Measurements from ENCODE around the gene ZXDA. TPM values are rescaled to one million over a fixed set of nuclear protein-coding genes. Genes with fewer than 3 reads are reported as not detected.

Gene ZXDA
- total and polyA plus RNA-seq, 9 of the 15 experiments (the other 6 are each of a cell fraction or from before 2014, with no cell fraction given): 0.01 to 0.51 (median 0.28) TPM; not detected in 1

DNA sequence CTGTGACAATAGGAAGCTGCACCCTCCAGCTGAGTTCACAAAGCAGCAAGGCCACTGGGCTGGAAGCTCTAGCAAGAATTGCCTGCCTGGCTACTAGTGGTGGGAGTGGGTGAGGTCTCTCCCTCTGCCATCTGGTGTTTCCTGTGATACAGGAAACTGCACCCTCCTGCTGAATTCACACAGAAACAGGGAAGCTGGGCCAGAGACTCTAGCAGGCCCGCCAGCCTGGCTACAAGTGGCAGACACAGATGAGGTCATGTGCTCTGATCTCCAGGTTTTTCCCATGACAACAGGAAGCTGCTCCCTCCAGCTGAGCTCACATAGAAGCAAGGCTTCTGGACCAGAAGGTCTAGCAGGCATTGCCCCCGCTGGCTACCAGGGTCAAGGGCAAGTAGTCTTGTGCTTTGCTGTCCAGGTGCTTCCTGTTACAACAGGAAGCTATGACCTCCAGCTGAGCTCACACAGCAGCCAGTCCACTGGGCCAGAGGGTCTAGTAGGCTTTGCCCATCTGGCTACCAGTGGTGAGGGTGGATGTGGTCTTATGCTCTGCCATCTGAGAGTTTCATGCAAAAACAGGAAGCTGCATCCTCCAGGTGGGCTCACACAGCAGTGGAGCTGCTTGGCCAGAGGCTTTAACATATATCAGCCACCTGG is 41.5 kb upstream of the ZXDA start:
- H3K4me3 ChIP-seq: no peak overlapping the region
- H3K79me2 ChIP-seq (ENCODE audit: control insufficient read depth, insufficient read depth, low read length): no peaks in the 10 kb centered on the region
- ATAC-seq (no peak), DNase-seq (ENCODE audit: extremely low read depth in 1 of 4, low spot score in 3 of 4) (no peak), FAIRE-seq (no peak)
- no peaks in the 10 kb centered on the region for H3K4me1 ChIP-seq (replicated peaks in 1 of 2; ENCODE audit: control insufficient read depth in 2 of 2, insufficient read depth in 2 of 2, low read length in 2 of 2)
- 0% methylated on average over 2 of the region's 2 CpGs for WGBS (ENCODE audit: insufficient coverage, low coverage, missing lambda C conversion rate)
- intact Hi-C loops (cut with micrococcal nuclease): no loop called here
- no peak overlapping the region for H3K9ac ChIP-seq (ENCODE audit: insufficient read depth in 1 of 2, low read depth in 2 of 2, low read length in 2 of 2)
- H3K9me1 ChIP-seq (ENCODE audit: control insufficient read depth, insufficient read depth, low read length): no peaks in the 10 kb centered on the region
- ChIA-PET POLR2A (no interaction called here), CTCF (ENCODE audit: low intra/inter-chr PET ratio) (no interaction called here)
- no peaks in the 10 kb centered on the region for H3K27me3 ChIP-seq (ENCODE audit: control insufficient read depth in 2 of 2, insufficient read depth in 2 of 2, low read length in 2 of 2)
- no peaks in the 10 kb centered on the region for H4K20me1 ChIP-seq (replicated peaks; ENCODE audit: control insufficient read depth, insufficient read depth, low read length)
- no peaks in the 10 kb centered on the region for H3K9me3 ChIP-seq (replicated peaks; ENCODE audit: control insufficient read depth, insufficient read depth, low read depth, low read length)
- no peak overlapping the region for H3K4me2 ChIP-seq (ENCODE audit: insufficient read depth, low read length)
- no TSS peak for BruUV-seq (replicated peaks)
- in situ Hi-C loops (cut with MboI): no loop called here
- no peak overlapping the region for H3K27ac ChIP-seq (ENCODE audit: extremely low read depth, low read depth, low read length)
- TF ChIP-seq AFF1 (IDR thresholded peaks at IDR 0.05; ENCODE audit: low read depth in 1 of 2, partially characterized antibody in 2 of 2) (no peak), HNRNPH1 (optimal IDR thresholded peaks at IDR 0.05; ENCODE audit: low read depth, low read length) (no peak), POLR3A (IDR thresholded peaks at IDR 0.05; ENCODE audit: borderline replicate concordance, extremely low read depth, insufficient read depth, insufficient read length) (no peak)
- TF ChIP-seq, protein P1, sequence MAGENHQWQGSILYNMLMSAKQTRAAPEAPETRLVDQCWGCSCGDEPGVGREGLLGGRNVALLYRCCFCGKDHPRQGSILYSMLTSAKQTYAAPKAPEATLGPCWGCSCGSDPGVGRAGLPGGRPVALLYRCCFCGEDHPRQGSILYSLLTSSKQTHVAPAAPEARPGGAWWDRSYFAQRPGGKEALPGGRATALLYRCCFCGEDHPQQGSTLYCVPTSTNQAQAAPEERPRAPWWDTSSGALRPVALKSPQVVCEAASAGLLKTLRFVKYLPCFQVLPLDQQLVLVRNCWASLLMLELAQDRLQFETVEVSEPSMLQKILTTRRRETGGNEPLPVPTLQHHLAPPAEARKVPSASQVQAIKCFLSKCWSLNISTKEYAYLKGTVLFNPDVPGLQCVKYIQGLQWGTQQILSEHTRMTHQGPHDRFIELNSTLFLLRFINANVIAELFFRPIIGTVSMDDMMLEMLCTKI (IDR thresholded peaks at IDR 0.05; ENCODE audit: partially characterized antibody): no peak
- TF ChIP-seq, protein P2, sequence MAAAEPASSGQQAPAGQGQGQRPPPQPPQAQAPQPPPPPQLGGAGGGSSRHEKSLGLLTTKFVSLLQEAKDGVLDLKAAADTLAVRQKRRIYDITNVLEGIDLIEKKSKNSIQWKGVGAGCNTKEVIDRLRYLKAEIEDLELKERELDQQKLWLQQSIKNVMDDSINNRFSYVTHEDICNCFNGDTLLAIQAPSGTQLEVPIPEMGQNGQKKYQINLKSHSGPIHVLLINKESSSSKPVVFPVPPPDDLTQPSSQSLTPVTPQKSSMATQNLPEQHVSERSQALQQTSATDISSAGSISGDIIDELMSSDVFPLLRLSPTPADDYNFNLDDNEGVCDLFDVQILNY (CRISPR knock-in tag; IDR thresholded peaks at IDR 0.05): no peak
- H2AFZ ChIP-seq (ENCODE audit: low read depth, low read length): no peak overlapping the region
- H3K36me3 ChIP-seq (ENCODE audit: control insufficient read depth, insufficient read depth, low read length): no peaks in the 10 kb centered on the region

All from K562 (cell line).